ENCODE measurements around the gene PCDH9.

PCDH9 gene

GRCh38 chr13:67158903-67159302 is 71.2 kb downstream of the PCDH9 start:
- Histone ChIP-seq H3K4me1 (ENCODE audit: insufficient read depth, insufficient read length) (no peaks in the 10 kb centered on the region), H3K4me3 (ENCODE audit: insufficient read length, low read depth) (no peak overlapping the region), H3K9me3 (ENCODE audit: insufficient read depth, low read length) (no peaks in the 10 kb centered on the region), H3K36me3 (ENCODE audit: insufficient read depth, insufficient read length, low read length) (no peaks in the 10 kb centered on the region), H3K9ac (ENCODE audit: insufficient read length, low read depth) (no peak overlapping the region), H3K27me3 (ENCODE audit: insufficient read depth, insufficient read length) (no peaks in the 10 kb centered on the region)
- DNase-seq (ENCODE audit: low read depth, low spot score) = no peak
- TF ChIP-seq SUZ12 (IDR thresholded peaks at IDR 0.05; ENCODE audit: extremely low read depth, insufficient read depth, insufficient read length) = no peak
- TF ChIP-seq YY1 (IDR thresholded peaks at IDR 0.05; ENCODE audit: insufficient read depth, insufficient read length) = no peak
- no peak for TF ChIP-seq ZNF274 (IDR thresholded peaks at IDR 0.05; ENCODE audit: low read depth, low read length)

GRCh38 chr13:67156723-67157060 is 73.4 kb downstream of the PCDH9 start:
- Histone ChIP-seq H3K27me3 (ENCODE audit: insufficient read depth, insufficient read length) (no peaks in the 10 kb centered on the region), H3K9me3 (ENCODE audit: insufficient read depth, low read length) (no peaks in the 10 kb centered on the region), H3K36me3 (ENCODE audit: insufficient read depth, insufficient read length, low read length) (no peaks in the 10 kb centered on the region), H3K4me1 (ENCODE audit: insufficient read depth, insufficient read length) (no peaks in the 10 kb centered on the region), H3K4me3 (ENCODE audit: insufficient read length, low read depth) (no peak overlapping the region), H3K9ac (ENCODE audit: insufficient read length, low read depth) (no peak overlapping the region)
- TF ChIP-seq SUZ12 (IDR thresholded peaks at IDR 0.05; ENCODE audit: extremely low read depth, insufficient read depth, insufficient read length) (no peak), YY1 (IDR thresholded peaks at IDR 0.05; ENCODE audit: insufficient read depth, insufficient read length) (no peak), ZNF274 (IDR thresholded peaks at IDR 0.05; ENCODE audit: low read depth, low read length) (no peak)
- DNase-seq (ENCODE audit: low read depth, low spot score) = no peak

- H3K4me1 ChIP-seq (ENCODE audit: insufficient read depth, insufficient read length) = no peaks in the 10 kb centered on the region
- TF ChIP-seq YY1 (IDR thresholded peaks at IDR 0.05; ENCODE audit: insufficient read depth, insufficient read length) = no peak
- no peak for TF ChIP-seq SUZ12 (IDR thresholded peaks at IDR 0.05; ENCODE audit: extremely low read depth, insufficient read depth, insufficient read length)
- TF ChIP-seq ZNF274 (IDR thresholded peaks at IDR 0.05; ENCODE audit: low read depth, low read length) = no peak
- H3K9ac ChIP-seq (ENCODE audit: insufficient read length, low read depth) = no peak overlapping the region
- no peaks in the 10 kb centered on the region for H3K36me3 ChIP-seq (ENCODE audit: insufficient read depth, insufficient read length, low read length)
- H3K9me3 ChIP-seq (ENCODE audit: insufficient read depth, low read length) = no peaks in the 10 kb centered on the region
- no peak overlapping the region for H3K4me3 ChIP-seq (ENCODE audit: insufficient read length, low read depth)
- H3K27me3 ChIP-seq (ENCODE audit: insufficient read depth, insufficient read length) = no peaks in the 10 kb centered on the region
- no peak for DNase-seq (ENCODE audit: low read depth, low spot score)
These were observed 74.0 kb downstream of the PCDH9 start for GRCh38 chr13:67155898-67156722.

- Histone ChIP-seq H3K9me3 (ENCODE audit: insufficient read depth, low read length) (no peaks in the 10 kb centered on the region), H3K4me1 (ENCODE audit: insufficient read depth, insufficient read length) (no peaks in the 10 kb centered on the region), H3K27me3 (ENCODE audit: insufficient read depth, insufficient read length) (no peaks in the 10 kb centered on the region), H3K4me3 (ENCODE audit: insufficient read length, low read depth) (no peak overlapping the region), H3K36me3 (ENCODE audit: insufficient read depth, insufficient read length, low read length) (no peaks in the 10 kb centered on the region), H3K9ac (ENCODE audit: insufficient read length, low read depth) (no peak overlapping the region)
- TF ChIP-seq SUZ12 (IDR thresholded peaks at IDR 0.05; ENCODE audit: extremely low read depth, insufficient read depth, insufficient read length) (no peak), ZNF274 (IDR thresholded peaks at IDR 0.05; ENCODE audit: low read depth, low read length) (no peak), YY1 (IDR thresholded peaks at IDR 0.05; ENCODE audit: insufficient read depth, insufficient read length) (no peak)
- no peak for DNase-seq (ENCODE audit: low read depth, low spot score)
These were observed 78.1 kb downstream of the PCDH9 start for GRCh38 chr13:67152085-67152484.

- Histone ChIP-seq H3K9ac (ENCODE audit: insufficient read length, low read depth) (no peak overlapping the region), H3K27me3 (ENCODE audit: insufficient read depth, insufficient read length) (no peaks in the 10 kb centered on the region), H3K36me3 (ENCODE audit: insufficient read depth, insufficient read length, low read length) (no peaks in the 10 kb centered on the region), H3K9me3 (ENCODE audit: insufficient read depth, low read length) (no peaks in the 10 kb centered on the region), H3K4me1 (ENCODE audit: insufficient read depth, insufficient read length) (no peaks in the 10 kb centered on the region), H3K4me3 (ENCODE audit: insufficient read length, low read depth) (no peak overlapping the region)
- DNase-seq (ENCODE audit: low read depth, low spot score) = no peak
- no peak for TF ChIP-seq ZNF274 (IDR thresholded peaks at IDR 0.05; ENCODE audit: low read depth, low read length)
- no peak for TF ChIP-seq YY1 (IDR thresholded peaks at IDR 0.05; ENCODE audit: insufficient read depth, insufficient read length)
- no peak for TF ChIP-seq SUZ12 (IDR thresholded peaks at IDR 0.05; ENCODE audit: extremely low read depth, insufficient read depth, insufficient read length)
These were observed 78.5 kb downstream of the PCDH9 start for GRCh38 chr13:67151652-67152051.

- no peak for TF ChIP-seq SUZ12 (IDR thresholded peaks at IDR 0.05; ENCODE audit: extremely low read depth, insufficient read depth, insufficient read length)
- TF ChIP-seq ZNF274 (IDR thresholded peaks at IDR 0.05; ENCODE audit: low read depth, low read length) = no peak
- no peak for TF ChIP-seq YY1 (IDR thresholded peaks at IDR 0.05; ENCODE audit: insufficient read depth, insufficient read length)
- no peaks in the 10 kb centered on the region for H3K4me1 ChIP-seq (ENCODE audit: insufficient read depth, insufficient read length)
- H3K27me3 ChIP-seq (ENCODE audit: insufficient read depth, insufficient read length) = no peaks in the 10 kb centered on the region
- no peak overlapping the region for H3K9ac ChIP-seq (ENCODE audit: insufficient read length, low read depth)
- H3K36me3 ChIP-seq (ENCODE audit: insufficient read depth, insufficient read length, low read length) = no peaks in the 10 kb centered on the region
- no peaks in the 10 kb centered on the region for H3K9me3 ChIP-seq (ENCODE audit: insufficient read depth, low read length)
- no peak overlapping the region for H3K4me3 ChIP-seq (ENCODE audit: insufficient read length, low read depth)
- DNase-seq (ENCODE audit: low read depth, low spot score) = no peak
These were observed 79.5 kb downstream of the PCDH9 start for GRCh38 chr13:67150608-67151007.

- Histone ChIP-seq H3K36me3 (ENCODE audit: insufficient read depth, insufficient read length, low read length) (no peaks in the 10 kb centered on the region), H3K9me3 (ENCODE audit: insufficient read depth, low read length) (no peaks in the 10 kb centered on the region), H3K4me1 (ENCODE audit: insufficient read depth, insufficient read length) (no peaks in the 10 kb centered on the region), H3K4me3 (ENCODE audit: insufficient read length, low read depth) (no peak overlapping the region), H3K27me3 (ENCODE audit: insufficient read depth, insufficient read length) (no peaks in the 10 kb centered on the region), H3K9ac (ENCODE audit: insufficient read length, low read depth) (no peak overlapping the region)
- TF ChIP-seq ZNF274 (IDR thresholded peaks at IDR 0.05; ENCODE audit: low read depth, low read length) = no peak
- TF ChIP-seq YY1 (IDR thresholded peaks at IDR 0.05; ENCODE audit: insufficient read depth, insufficient read length) = no peak
- TF ChIP-seq SUZ12 (IDR thresholded peaks at IDR 0.05; ENCODE audit: extremely low read depth, insufficient read depth, insufficient read length) = no peak
- DNase-seq (ENCODE audit: low read depth, low spot score) = no peak
These were observed 82.0 kb downstream of the PCDH9 start for GRCh38 chr13:67148161-67148571.

Data from NT2/D1 (cell line).